AG04449 (cell line): ENCODE measurements around the gene HS2ST1.

Experiments used
- CTCF ChIA-PET: fragments of 350-600 bp; formaldehyde crosslinking; extraction: SDS; loops from one replicate; lab custom pipeline; 2021; ENCODE audit warnings: antibody characterized with exemption; lab: Yijun Ruan, JAX
- POLR2A ChIA-PET: fragments of 400-600, 350-600 bp; formaldehyde crosslinking; extraction: SDS; loops from one replicate; lab custom pipeline; 2020; ENCODE audit warnings: antibody characterized with exemption, inconsistent platforms; lab: Yijun Ruan, JAX
- DNase-seq: peaks from one replicate; pipeline ENCODE4 v3.0.0-alpha.2; 2010; ENCODE audit warnings: low read depth, low spot score
- H3K4me3 ChIP-seq: 2 replicates; pipeline ENCODE4 v1.5.1; 2011; ENCODE audit warnings: low read depth, mild to moderate bottlenecking, control low read depth, low read length
- CTCF ChIP-seq: IDR thresholded peaks from one replicate; pipeline ENCODE4 v1.5.1; 2011; ENCODE audit warnings: mild to moderate bottlenecking, moderate library complexity, low read length, control low read depth, inconsistent platforms; ENCODE audit not compliant: insufficient read depth; ENCODE audit errors: missing control alignments

The HS2ST1 gene

GRCh38 chr1:87146538-87146937, 232.1 kb downstream of the HS2ST1 start:
- CTCF ChIA-PET, result interaction anchor here (0.7 to 1.3 kb wide), 2 partner anchors 10 to 180 kb away, joined by 3 read pairs; no protein-coding TSS in a partner anchor
- DNase-seq, result no peak
- H3K4me3 ChIP-seq, result no peak overlapping the region
- TF ChIP-seq CTCF, result no peak
- POLR2A ChIA-PET, result no interaction called here

- no peak overlapping the region for H3K4me3 ChIP-seq
- DNase-seq, result no peak
- ChIA-PET POLR2A (no interaction called here), CTCF (interaction anchor here (1.3 kb wide), 1 partner anchor 10 kb away, joined by 3 read pairs; no protein-coding TSS in a partner anchor)
- no peak for TF ChIP-seq CTCF
These were observed 232.6 kb downstream of the HS2ST1 start for GRCh38 chr1:87146986-87147385.

- no peak overlapping the region for H3K4me3 ChIP-seq
- ChIA-PET POLR2A (no interaction called here), CTCF (no interaction called here)
- no peak for DNase-seq
- TF ChIP-seq CTCF, result no peak
These were observed 233.4 kb downstream of the HS2ST1 start for GRCh38 chr1:87147851-87148250.

GRCh38 chr1:87148661-87149060, 234.2 kb downstream of the HS2ST1 start:
- POLR2A ChIA-PET, result no interaction called here
- no peak for DNase-seq
- CTCF ChIA-PET, result no interaction called here
- H3K4me3 ChIP-seq, result no peak overlapping the region
- TF ChIP-seq CTCF, result no peak

- ChIA-PET POLR2A (interaction anchor here (0.7 to 1.1 kb wide), 2 partner anchors 32 to 182 kb away, joined by 3 read pairs; no protein-coding TSS in a partner anchor), CTCF (interaction anchor here (0.9 to 1.5 kb wide), 6 partner anchors 9 to 177 kb away, joined by 3 to 7 read pairs (median 3); no protein-coding TSS in a partner anchor)
- no peak overlapping the region for H3K4me3 ChIP-seq
- TF ChIP-seq CTCF, result no peak
- DNase-seq, result no peak
These were observed 235.0 kb downstream of the HS2ST1 start for GRCh38 chr1:87149241-87150041.

GRCh38 chr1:87150143-87150542, 235.7 kb downstream of the HS2ST1 start:
- CTCF ChIA-PET, result interaction anchor here (1.1 to 1.5 kb wide), 5 partner anchors 8 to 176 kb away, joined by 3 to 7 read pairs (median 3); no protein-coding TSS in a partner anchor
- no peak for DNase-seq
- H3K4me3 ChIP-seq, result no peak overlapping the region
- POLR2A ChIA-PET, result interaction anchor here (0.7 to 1.1 kb wide), 2 partner anchors 33 to 181 kb away, joined by 3 read pairs; no protein-coding TSS in a partner anchor
- no peak for TF ChIP-seq CTCF
